ENCODE data around the gene ASAP2. TPM values are rescaled to one million over a fixed set of nuclear protein-coding genes. Genes with fewer than 3 reads are reported as not detected.

ASAP2 gene
- total RNA-seq, 6 donors from 2014 or later, result 20.4 to 26.0 (median 23.4) TPM

- no peak overlapping the region for H3K27ac ChIP-seq
- TF ChIP-seq CTCF (IDR thresholded peaks at IDR 0.05), result no peak
- no peak for TF ChIP-seq EP300 (IDR thresholded peaks at IDR 0.05)
- TF ChIP-seq POLR2A (IDR thresholded peaks at IDR 0.05), result no peak
- no peak for TF ChIP-seq POLR2AphosphoS5 (IDR thresholded peaks at IDR 0.05)
- H3K36me3 ChIP-seq, result no peaks in the 10 kb centered on the region
- DNase-seq (no peak), ATAC-seq (ENCODE audit: low FRiP score in 2 of 2) (no peak)
- WGBS, 2 donors, result 89% methylated on average over 9 of the region's 9 CpGs
- H3K9me3 ChIP-seq, result no peaks in the 10 kb centered on the region
- H3K4me1 ChIP-seq, result peaks cover 14 to 26% (median 18%) of the 10 kb centered on the region in 4 donors
- no peaks in the 10 kb centered on the region for H3K27me3 ChIP-seq
- no peak overlapping the region for H3K4me3 ChIP-seq
Measured at GRCh38 chr2:9313443-9313842, 106.8 kb downstream of the ASAP2 start.

- DNase-seq (no peak), ATAC-seq (ENCODE audit: low FRiP score in 2 of 2) (no peak)
- H3K4me3 ChIP-seq, result no peak overlapping the region
- no peaks in the 10 kb centered on the region for H3K36me3 ChIP-seq
- peaks cover 12 to 33% (median 24%) of the 10 kb centered on the region in 4 donors for H3K4me1 ChIP-seq
- WGBS, 2 donors, result 88 to 93% methylated on average over 16 of the region's 16 CpGs
- no peak for TF ChIP-seq EP300 (IDR thresholded peaks at IDR 0.05)
- no peak for TF ChIP-seq CTCF (IDR thresholded peaks at IDR 0.05)
- no peak for TF ChIP-seq POLR2A (IDR thresholded peaks at IDR 0.05)
- no peak for TF ChIP-seq POLR2AphosphoS5 (IDR thresholded peaks at IDR 0.05)
- H3K9me3 ChIP-seq, result no peaks in the 10 kb centered on the region
- no peaks in the 10 kb centered on the region for H3K27me3 ChIP-seq
- no peak overlapping the region for H3K27ac ChIP-seq
Measured at GRCh38 chr2:9315280-9315847, 108.8 kb downstream of the ASAP2 start.

GRCh38 chr2:9317559-9317958 is 110.9 kb downstream of the ASAP2 start:
- ATAC-seq (ENCODE audit: low FRiP score in 2 of 2) (no peak), DNase-seq (no peak)
- no peaks in the 10 kb centered on the region for H3K9me3 ChIP-seq
- H3K4me3 ChIP-seq, result no peak overlapping the region
- WGBS, 2 donors, result 91% methylated on average over 6 of the region's 6 CpGs
- H3K36me3 ChIP-seq, result no peaks in the 10 kb centered on the region
- H3K27ac ChIP-seq, result peak overlapping the region in 1 of 4 donors; percentile 82
- peaks cover 6 to 20% (median 12%) of the 10 kb centered on the region in 4 donors for H3K4me1 ChIP-seq
- no peaks in the 10 kb centered on the region for H3K27me3 ChIP-seq
- TF ChIP-seq POLR2AphosphoS5 (IDR thresholded peaks at IDR 0.05), result no peak
- no peak for TF ChIP-seq CTCF (IDR thresholded peaks at IDR 0.05)
- TF ChIP-seq POLR2A (IDR thresholded peaks at IDR 0.05), result no peak
- no peak for TF ChIP-seq EP300 (IDR thresholded peaks at IDR 0.05)

GRCh38 chr2:9318461-9319337 is 112.1 kb downstream of the ASAP2 start:
- peaks cover 0 to 8% (median 4%) of the 10 kb centered on the region in 4 donors for H3K36me3 ChIP-seq
- H3K27me3 ChIP-seq, result no peaks in the 10 kb centered on the region
- peaks cover 6 to 20% (median 12%) of the 10 kb centered on the region in 4 donors for H3K4me1 ChIP-seq
- ATAC-seq (ENCODE audit: low FRiP score in 2 of 2) (no peak), DNase-seq (peak; percentile 33 to 60)
- 60 to 84% methylated on average over 17 to 27 of the region's 29 CpGs for WGBS, 2 donors
- TF ChIP-seq POLR2A (IDR thresholded peaks at IDR 0.05) (no peak), CTCF (IDR thresholded peaks at IDR 0.05) (no peak), POLR2AphosphoS5 (IDR thresholded peaks at IDR 0.05) (no peak), EP300 (IDR thresholded peaks at IDR 0.05) (no peak)
- H3K9me3 ChIP-seq, result no peaks in the 10 kb centered on the region
- no peak overlapping the region for H3K4me3 ChIP-seq
- peak overlapping the region; percentile 55 to 82 (median 62) for H3K27ac ChIP-seq
